CD4-positive, alpha-beta T cell treated with Interleukin-4 for 1 hour (primary cell): ENCODE results near the gene PIP5K1B.

Experiments used
- DNase-seq, 2 donors: peaks; one replicate each; pipeline ENCODE4 v3.0.0-alpha.2; 2020 to 2022

PIP5K1B gene

GRCh38 chr9:68741234-68741633, 36.2 kb downstream of the PIP5K1B start:
- DNase-seq = no peak

GRCh38 chr9:68741704-68742332, 36.8 kb downstream of the PIP5K1B start:
- no peak for DNase-seq

- no peak for DNase-seq
These were observed 37.3 kb downstream of the PIP5K1B start for GRCh38 chr9:68742333-68742730.

GRCh38 chr9:68744426-68744825, 39.4 kb downstream of the PIP5K1B start:
- DNase-seq = no peak

GRCh38 chr9:68746525-68746924, 41.5 kb downstream of the PIP5K1B start:
- DNase-seq = no peak

GRCh38 chr9:68747043-68747533, 42.0 kb downstream of the PIP5K1B start:
- no peak for DNase-seq

GRCh38 chr9:68749135-68749534, 44.1 kb downstream of the PIP5K1B start:
- no peak for DNase-seq

GRCh38 chr9:68749579-68750159, 44.6 kb downstream of the PIP5K1B start:
- no peak for DNase-seq

- no peak for DNase-seq
These were observed 45.2 kb downstream of the PIP5K1B start for GRCh38 chr9:68750255-68750654.

GRCh38 chr9:68750786-68751185, 45.7 kb downstream of the PIP5K1B start:
- no peak for DNase-seq

GRCh38 chr9:68751556-68751955, 46.5 kb downstream of the PIP5K1B start:
- DNase-seq = no peak

GRCh38 chr9:68755051-68755450, 50.0 kb downstream of the PIP5K1B start:
- no peak for DNase-seq

- DNase-seq = no peak
These were observed 50.7 kb downstream of the PIP5K1B start for GRCh38 chr9:68755752-68756151.

- DNase-seq = no peak
These were observed 55.1 kb downstream of the PIP5K1B start for GRCh38 chr9:68759981-68760673.

- no peak for DNase-seq
These were observed 55.8 kb downstream of the PIP5K1B start for GRCh38 chr9:68760674-68761333.

- no peak for DNase-seq
These were observed 57.5 kb downstream of the PIP5K1B start for GRCh38 chr9:68762570-68762969.

- DNase-seq = no peak
These were observed 58.1 kb downstream of the PIP5K1B start for GRCh38 chr9:68763104-68763503.

GRCh38 chr9:68768619-68769018, 63.6 kb downstream of the PIP5K1B start:
- no peak for DNase-seq

- no peak for DNase-seq
These were observed 64.8 kb downstream of the PIP5K1B start for GRCh38 chr9:68769852-68770251.

GRCh38 chr9:68771376-68771775, 66.3 kb downstream of the PIP5K1B start:
- DNase-seq = no peak

GRCh38 chr9:68775003-68775730, 70.1 kb downstream of the PIP5K1B start:
- DNase-seq = no peak

GRCh38 chr9:68777070-68777763, 72.2 kb downstream of the PIP5K1B start:
- DNase-seq = no peak
